ENCODE results near the gene CPT1C. TPM values are rescaled to one million over a fixed set of nuclear protein-coding genes. Genes with fewer than 3 reads are reported as not detected.

Gene CPT1C
- total and polyA plus RNA-seq, 2 of the 8 experiments (the other 6 are each of a cell fraction or from before 2014, with no cell fraction given), result 79.6 to 91.8 TPM

DNA sequence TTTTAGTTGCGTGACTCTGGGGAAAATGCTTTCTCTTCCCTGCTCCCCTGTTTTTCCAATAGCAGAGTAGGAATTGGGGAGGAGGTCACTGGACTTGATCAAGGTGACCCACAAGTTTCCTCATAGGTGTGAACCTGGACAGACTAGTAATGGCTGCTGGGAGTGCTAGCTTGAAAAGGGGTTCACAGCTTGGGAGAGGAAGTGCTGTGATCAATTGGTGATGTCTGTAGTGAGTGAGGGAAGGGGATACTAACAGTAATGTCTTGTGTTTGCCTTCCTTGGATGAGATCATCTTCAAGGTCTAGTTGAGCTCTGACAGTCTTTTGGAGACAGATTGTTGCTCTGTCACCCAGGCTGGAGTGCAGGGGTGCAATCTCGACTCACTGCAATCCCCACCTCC is 23.4 kb upstream of the CPT1C start:
- Histone ChIP-seq H3K27ac (ENCODE audit: low read depth, low read length) (no peak overlapping the region), H3K14ac (ENCODE audit: insufficient read length) (no peak overlapping the region), H2BK20ac (ENCODE audit: low read length) (no peak overlapping the region), H4K20me1 (replicated peaks in 1 of 2; ENCODE audit: control insufficient read depth in 1 of 2, insufficient read depth in 2 of 2, low read length in 2 of 2) (peaks cover 6 to 7% of the 10 kb centered on the region in 2 experiments), H3K27me3 (replicated peaks in 1 of 4; ENCODE audit: control insufficient read depth in 3 of 4, extremely low read depth in 1 of 4, insufficient read depth in 3 of 4, low read length in 3 of 4) (no peaks in the 10 kb centered on the region), H3K4ac (replicated peaks; ENCODE audit: insufficient read length, low read depth, low read length) (no peak overlapping the region), H3K23ac (ENCODE audit: insufficient read length) (no peak overlapping the region), H2AFZ (ENCODE audit: low read length) (no peak overlapping the region), H3K36me3 (ENCODE audit: control insufficient read depth in 2 of 4, insufficient read depth in 4 of 4, low read length in 3 of 4) (peaks cover 3 to 24% (median 12%) of the 10 kb centered on the region in 4 experiments; a peak in 6 of 8 replicates), H2AK5ac (ENCODE audit: low read depth, low read length) (no peak overlapping the region), H4K8ac (ENCODE audit: extremely low read depth, insufficient read depth, low read length) (no peak overlapping the region), H2BK120ac (replicated peaks; ENCODE audit: low read depth, low read length) (no peak overlapping the region), H3K9ac (replicated peaks in 1 of 4; ENCODE audit: extremely low read depth in 1 of 4, low read depth in 3 of 4, low read length in 3 of 4) (no peak overlapping the region), H2BK5ac (ENCODE audit: low read depth, low read length) (no peak overlapping the region), H3K4me2 (ENCODE audit: insufficient read depth in 1 of 2, low read depth in 2 of 2, low read length in 2 of 2) (no peak overlapping the region; a peak in 1 of 4 replicates), H3K4me3 (ENCODE audit: extremely low read depth in 1 of 4, insufficient read depth in 2 of 4, low read depth in 3 of 4, low read length in 4 of 4) (no peak overlapping the region), H3K23me2 (ENCODE audit: low read depth, low read length) (peaks cover 15% of the 10 kb centered on the region), H3K79me1 (ENCODE audit: low read depth, low read length) (peaks cover 2% of the 10 kb centered on the region), H3K4me1 (replicated peaks in 1 of 4; ENCODE audit: control insufficient read depth in 3 of 4, insufficient read depth in 4 of 4, low read length in 3 of 4) (peaks cover 0 to 13% (median 4%) of the 10 kb centered on the region in 4 experiments; a peak in 5 of 7 replicates), H2BK12ac (ENCODE audit: low read depth, low read length) (no peak overlapping the region), H2BK15ac (ENCODE audit: low read length) (no peak overlapping the region), H3K56ac (replicated peaks; ENCODE audit: insufficient read length, low read depth, low read length) (no peak overlapping the region), H3K9me3 (ENCODE audit: insufficient read depth in 2 of 2, low read depth in 1 of 2, low read length in 1 of 2) (no peaks in the 10 kb centered on the region), H4K5ac (ENCODE audit: insufficient read length, low read depth, low read length) (no peak overlapping the region), H4K91ac (replicated peaks; ENCODE audit: insufficient read length, low read length) (no peak overlapping the region), H3K18ac (ENCODE audit: extremely low read depth, low read length) (no peak overlapping the region), H3K79me2 (ENCODE audit: control insufficient read depth in 1 of 2, insufficient read depth in 2 of 2, low read length in 2 of 2) (peaks cover 5 to 32% of the 10 kb centered on the region in 2 experiments; a peak in 2 of 4 replicates)
- DNase-seq (ENCODE audit: low read depth in 1 of 2, low spot score in 2 of 2), result no peak
- no peak for FAIRE-seq
- 95% methylated on average over 2 of the region's 2 CpGs; no CpG with 5 or more reads in 1 of the 2 experiments for WGBS, 2 experiments (ENCODE audit: extremely low coverage in 1 of 2, insufficient coverage in 1 of 2, insufficient read length in 1 of 2, insufficient replicate concordance in 2 of 2, low coverage in 1 of 2, low lambda C conversion rate in 2 of 2, missing lambda C conversion rate in 1 of 2)
- POLR2A ChIA-PET (ENCODE audit: partially characterized antibody), result interaction anchor here (0.9 to 18.0 kb wide), 5 partner anchors 6 to 72 kb away, joined by 3 to 275 read pairs (median 10); partner anchors contain the start of genes BCL2L12, IRF3 and PRMT1
- CTCF ChIA-PET (ENCODE audit: partially characterized antibody), result interaction anchor here (0.8 to 3.0 kb wide), 4 partner anchors 9 to 202 kb away, joined by 3 to 11 read pairs (median 4); no protein-coding TSS in a partner anchor

All from H1 (cell line).